ENCODE data around the gene C17orf75. TPM values are rescaled to one million over a fixed set of nuclear protein-coding genes. Genes with fewer than 3 reads are reported as not detected.

Gene C17orf75
- total RNA-seq, 1 donor from 2014 or later = 16.8 TPM

- Histone ChIP-seq H3K36me3 (ENCODE audit: control insufficient read depth, insufficient read depth, low read length) (no peaks in the 10 kb centered on the region), H3K4me3 (ENCODE audit: low read depth, low read length) (no peak overlapping the region), H3K27me3 (ENCODE audit: control insufficient read depth, insufficient read depth, low read length) (no peaks in the 10 kb centered on the region)
- DNase-seq (ENCODE audit: low read depth) = no peak
- no peak for TF ChIP-seq CTCF (IDR thresholded peaks at IDR 0.05; ENCODE audit: insufficient read depth, low read length, severe bottlenecking)
- no peak for FAIRE-seq
Observed at GRCh38 chr17:32289471-32290070, 52.4 kb downstream of the C17orf75 start.

GRCh38 chr17:32288615-32289014, 53.4 kb downstream of the C17orf75 start:
- no peak for TF ChIP-seq CTCF (IDR thresholded peaks at IDR 0.05; ENCODE audit: insufficient read depth, low read length, severe bottlenecking)
- Histone ChIP-seq H3K4me3 (ENCODE audit: low read depth, low read length) (no peak overlapping the region), H3K36me3 (ENCODE audit: control insufficient read depth, insufficient read depth, low read length) (no peaks in the 10 kb centered on the region), H3K27me3 (ENCODE audit: control insufficient read depth, insufficient read depth, low read length) (no peaks in the 10 kb centered on the region)
- FAIRE-seq (no peak), DNase-seq (ENCODE audit: low read depth) (no peak)

- Histone ChIP-seq H3K27me3 (ENCODE audit: control insufficient read depth, insufficient read depth, low read length) (no peaks in the 10 kb centered on the region), H3K36me3 (ENCODE audit: control insufficient read depth, insufficient read depth, low read length) (no peaks in the 10 kb centered on the region), H3K4me3 (ENCODE audit: low read depth, low read length) (no peak overlapping the region)
- FAIRE-seq (no peak), DNase-seq (ENCODE audit: low read depth) (no peak)
- no peak for TF ChIP-seq CTCF (IDR thresholded peaks at IDR 0.05; ENCODE audit: insufficient read depth, low read length, severe bottlenecking)
Observed at GRCh38 chr17:32287804-32288511, 54.0 kb downstream of the C17orf75 start.

GRCh38 chr17:32286518-32286900, 55.5 kb downstream of the C17orf75 start:
- FAIRE-seq (no peak), DNase-seq (ENCODE audit: low read depth) (no peak)
- Histone ChIP-seq H3K4me3 (ENCODE audit: low read depth, low read length) (no peak overlapping the region), H3K27me3 (ENCODE audit: control insufficient read depth, insufficient read depth, low read length) (no peaks in the 10 kb centered on the region), H3K36me3 (ENCODE audit: control insufficient read depth, insufficient read depth, low read length) (no peaks in the 10 kb centered on the region)
- TF ChIP-seq CTCF (IDR thresholded peaks at IDR 0.05; ENCODE audit: insufficient read depth, low read length, severe bottlenecking) = no peak

- Histone ChIP-seq H3K27me3 (ENCODE audit: control insufficient read depth, insufficient read depth, low read length) (no peaks in the 10 kb centered on the region), H3K4me3 (ENCODE audit: low read depth, low read length) (no peak overlapping the region), H3K36me3 (ENCODE audit: control insufficient read depth, insufficient read depth, low read length) (no peaks in the 10 kb centered on the region)
- TF ChIP-seq CTCF (IDR thresholded peaks at IDR 0.05; ENCODE audit: insufficient read depth, low read length, severe bottlenecking) = no peak
- DNase-seq (ENCODE audit: low read depth) (no peak), FAIRE-seq (no peak)
Observed at GRCh38 chr17:32285746-32286517, 56.0 kb downstream of the C17orf75 start.
